Activated T-cell treated with anti-CD3 and anti-CD28 coated beads, Interleukin-2, amount 50 U/mL, for 24 hours (primary cell): ENCODE data around the gene NXPE3.

Experiments used
- DNase-seq: peaks from one replicate; pipeline ENCODE4 v3.0.0-alpha.2; 2020
- H3K27ac Mint-ChIP-seq: 2 replicates; pipeline ENCODE4 v1.8.0; 2020; ENCODE audit warnings: mild to moderate bottlenecking, mixed read lengths
- H3K27me3 Mint-ChIP-seq: 2 replicates; pipeline ENCODE4 v1.8.0; 2020; ENCODE audit warnings: mixed read lengths
- H3K36me3 Mint-ChIP-seq: 2 replicates; pipeline ENCODE4 v1.8.0; 2020; ENCODE audit warnings: low read depth, mixed read lengths
- H3K4me1 Mint-ChIP-seq: 2 replicates; pipeline ENCODE4 v1.8.0; 2020; ENCODE audit warnings: low read depth, mixed read lengths
- H3K4me3 Mint-ChIP-seq: 2 replicates; pipeline ENCODE4 v1.8.0; 2020; ENCODE audit warnings: mild to moderate bottlenecking, moderate library complexity, mixed read lengths
- H3K9me3 Mint-ChIP-seq: 2 replicates; pipeline ENCODE4 v1.8.0; 2020; ENCODE audit warnings: mixed read lengths

The NXPE3 gene

GRCh38 chr3:101812895-101813294 lies 33.9 kb downstream of the NXPE3 start:
- Mint-ChIP-seq H3K4me1 (peaks cover 78% of the 10 kb centered on the region), H3K27ac (no peak overlapping the region)

GRCh38 chr3:101813817-101814440 lies 34.9 kb downstream of the NXPE3 start:
- H3K27me3 Mint-ChIP-seq, result no peaks in the 10 kb centered on the region
- H3K4me3 Mint-ChIP-seq, result no peak overlapping the region
- H3K27ac Mint-ChIP-seq, result no peak overlapping the region
- H3K9me3 Mint-ChIP-seq, result no peaks in the 10 kb centered on the region
- no peak for DNase-seq
- peaks cover 75% of the 10 kb centered on the region for H3K4me1 Mint-ChIP-seq
- H3K36me3 Mint-ChIP-seq, result peaks cover 37% of the 10 kb centered on the region

More at GRCh38 chr3:101812895-101813294, 33.9 kb downstream of the NXPE3 start:
- Mint-ChIP-seq H3K36me3 (peaks cover 33% of the 10 kb centered on the region), H3K4me3 (no peak overlapping the region), H3K9me3 (no peaks in the 10 kb centered on the region), H3K27me3 (no peaks in the 10 kb centered on the region)
- no peak for DNase-seq

- Mint-ChIP-seq H3K27me3 (no peaks in the 10 kb centered on the region), H3K4me3 (no peak overlapping the region), H3K4me1 (peaks cover 72% of the 10 kb centered on the region), H3K27ac (no peak overlapping the region), H3K9me3 (no peaks in the 10 kb centered on the region), H3K36me3 (peaks cover 43% of the 10 kb centered on the region)
- DNase-seq, result no peak
Measured at GRCh38 chr3:101814835-101815234, 35.8 kb downstream of the NXPE3 start.

- peaks cover 67% of the 10 kb centered on the region for H3K4me1 Mint-ChIP-seq
Measured at GRCh38 chr3:101816215-101817149, 37.5 kb downstream of the NXPE3 start.

GRCh38 chr3:101817992-101818391 lies 39.0 kb downstream of the NXPE3 start:
- no peaks in the 10 kb centered on the region for H3K9me3 Mint-ChIP-seq
- no peak overlapping the region for H3K4me3 Mint-ChIP-seq
- H3K27me3 Mint-ChIP-seq, result no peaks in the 10 kb centered on the region
- peaks cover 62% of the 10 kb centered on the region for H3K4me1 Mint-ChIP-seq
- H3K36me3 Mint-ChIP-seq, result peaks cover 57% of the 10 kb centered on the region
- DNase-seq, result no peak
- H3K27ac Mint-ChIP-seq, result no peak overlapping the region

More at GRCh38 chr3:101816215-101817149, 37.5 kb downstream of the NXPE3 start:
- DNase-seq, result no peak
- Mint-ChIP-seq H3K4me3 (no peak overlapping the region), H3K27ac (no peak overlapping the region), H3K27me3 (no peaks in the 10 kb centered on the region), H3K36me3 (peaks cover 50% of the 10 kb centered on the region), H3K9me3 (no peaks in the 10 kb centered on the region)

GRCh38 chr3:101819649-101820206 lies 40.7 kb downstream of the NXPE3 start:
- DNase-seq, result no peak
- H3K27me3 Mint-ChIP-seq, result no peaks in the 10 kb centered on the region
- no peaks in the 10 kb centered on the region for H3K9me3 Mint-ChIP-seq
- no peak overlapping the region for H3K27ac Mint-ChIP-seq
- peaks cover 54% of the 10 kb centered on the region for H3K4me1 Mint-ChIP-seq
- no peak overlapping the region for H3K4me3 Mint-ChIP-seq
- peaks cover 60% of the 10 kb centered on the region for H3K36me3 Mint-ChIP-seq

GRCh38 chr3:101821503-101821902 lies 42.5 kb downstream of the NXPE3 start:
- no peak overlapping the region for H3K27ac Mint-ChIP-seq
- H3K4me3 Mint-ChIP-seq, result no peak overlapping the region
- peaks cover 58% of the 10 kb centered on the region for H3K4me1 Mint-ChIP-seq
- no peaks in the 10 kb centered on the region for H3K9me3 Mint-ChIP-seq
- H3K27me3 Mint-ChIP-seq, result no peaks in the 10 kb centered on the region
- H3K36me3 Mint-ChIP-seq, result peaks cover 59% of the 10 kb centered on the region
- DNase-seq, result no peak

GRCh38 chr3:101823525-101823924 lies 44.5 kb downstream of the NXPE3 start:
- peaks cover 44% of the 10 kb centered on the region for H3K36me3 Mint-ChIP-seq
- peaks cover 56% of the 10 kb centered on the region for H3K4me1 Mint-ChIP-seq
- no peak overlapping the region for H3K27ac Mint-ChIP-seq
- no peaks in the 10 kb centered on the region for H3K9me3 Mint-ChIP-seq
- no peak for DNase-seq
- H3K4me3 Mint-ChIP-seq, result no peak overlapping the region
- H3K27me3 Mint-ChIP-seq, result no peaks in the 10 kb centered on the region

- H3K9me3 Mint-ChIP-seq, result no peaks in the 10 kb centered on the region
- peaks cover 62% of the 10 kb centered on the region for H3K4me1 Mint-ChIP-seq
- H3K36me3 Mint-ChIP-seq, result peaks cover 47% of the 10 kb centered on the region
- H3K4me3 Mint-ChIP-seq, result no peak overlapping the region
- peak overlapping the region; percentile 0 for H3K27ac Mint-ChIP-seq
- H3K27me3 Mint-ChIP-seq, result no peaks in the 10 kb centered on the region
- DNase-seq, result no peak
Measured at GRCh38 chr3:101824702-101825101, 45.7 kb downstream of the NXPE3 start.

GRCh38 chr3:101825904-101826445 lies 47.0 kb downstream of the NXPE3 start:
- Mint-ChIP-seq H3K36me3 (peaks cover 39% of the 10 kb centered on the region), H3K9me3 (no peaks in the 10 kb centered on the region), H3K4me1 (peaks cover 63% of the 10 kb centered on the region), H3K27ac (peak overlapping the region; percentile 96), H3K27me3 (no peaks in the 10 kb centered on the region), H3K4me3 (peak overlapping the region; percentile 58)
- DNase-seq, result no peak

GRCh38 chr3:101827211-101828174 lies 48.5 kb downstream of the NXPE3 start:
- Mint-ChIP-seq H3K9me3 (no peaks in the 10 kb centered on the region), H3K27me3 (no peaks in the 10 kb centered on the region), H3K4me3 (peak overlapping the region; percentile 82), H3K36me3 (peaks cover 34% of the 10 kb centered on the region), H3K4me1 (peaks cover 73% of the 10 kb centered on the region), H3K27ac (peak overlapping the region; percentile 95)
- DNase-seq, result peak; percentile 85

- H3K4me1 Mint-ChIP-seq, result peaks cover 79% of the 10 kb centered on the region
- H3K4me3 Mint-ChIP-seq, result peak overlapping the region; percentile 82
- peaks cover 41% of the 10 kb centered on the region for H3K36me3 Mint-ChIP-seq
- no peaks in the 10 kb centered on the region for H3K9me3 Mint-ChIP-seq
- H3K27ac Mint-ChIP-seq, result peak overlapping the region; percentile 95
- H3K27me3 Mint-ChIP-seq, result no peaks in the 10 kb centered on the region
- DNase-seq, result no peak
Measured at GRCh38 chr3:101828276-101828675, 49.3 kb downstream of the NXPE3 start.

GRCh38 chr3:101828691-101829436 lies 49.9 kb downstream of the NXPE3 start:
- peak; percentile 60 for DNase-seq
- peaks cover 43% of the 10 kb centered on the region for H3K36me3 Mint-ChIP-seq
- no peaks in the 10 kb centered on the region for H3K27me3 Mint-ChIP-seq
- peaks cover 84% of the 10 kb centered on the region for H3K4me1 Mint-ChIP-seq
- no peaks in the 10 kb centered on the region for H3K9me3 Mint-ChIP-seq
- H3K4me3 Mint-ChIP-seq, result peak overlapping the region; percentile 82
- H3K27ac Mint-ChIP-seq, result peak overlapping the region; percentile 95
